HepG2 (cell line): ENCODE results near the gene TLE2. TPM values are rescaled to one million over a fixed set of nuclear protein-coding genes. Genes with fewer than 3 reads are reported as not detected.

Experiments
- ATAC-seq: fragments of 200-7000 bp; cut with Tn5 transposase; 3 replicates; pipeline ENCODE4 v1.9.1; 2020; ENCODE audit warnings: mild to moderate bottlenecking, moderate library complexity
- BruUV-seq: library from RNA; stranded (reverse); fragments of 400-500 nt; replicated peaks from 2 replicates; lab custom pipeline; 2021; lab: Mats Ljungman, UMichigan
- CTCF ChIA-PET: fragments of 300-600 bp; formaldehyde crosslinking; extraction: SDS; loops from one replicate; lab custom pipeline; 2021; ENCODE audit warnings: low total read pairs, inconsistent platforms, low intra/inter-chr PET ratio; lab: Yijun Ruan, JAX
- POLR2A ChIA-PET: fragments of 350-600 bp; sonication (Branson Sonifier 250); formaldehyde crosslinking; loops from one replicate; lab custom pipeline; 2020; ENCODE audit warnings: antibody characterized with exemption, inconsistent platforms; lab: Yijun Ruan, JAX
- DNase-seq: peaks from one replicate; pipeline ENCODE4 v3.0.0-alpha.2; 2015; ENCODE audit warnings: low spot score
- FAIRE-seq: peaks from 3 replicates; lab custom pipeline; 2011; peaks lifted over from hg19 to GRCh38; lab: Jason Lieb, UNC
- H2AFZ ChIP-seq: one replicate; pipeline ENCODE4 v1.6.1; 2011; ENCODE audit warnings: low read length, inconsistent platforms
- H3K27ac ChIP-seq: fragments of 300-600 bp; 3 replicates; pipeline ENCODE4 v1.8.0; 2011; ENCODE audit warnings: mixed run types, mild to moderate bottlenecking, mixed read lengths, low read length, inconsistent platforms; ENCODE audit not compliant: insufficient read depth; ENCODE audit errors: extremely low read length
- H3K27me3 ChIP-seq, 2 experiments: fragments of 200-600 bp in 1 of 2; 2 replicates in 1 of 2; 3 replicates in 1 of 2; pipeline versions ENCODE4 v1.6.0 to v1.8.0; 2011; ENCODE audit warnings: low read length in 2 of 2, mild to moderate bottlenecking in 2 of 2, moderate library complexity in 2 of 2, inconsistent platforms in 1 of 2; ENCODE audit not compliant: insufficient read depth in 2 of 2, control insufficient read depth in 1 of 2
- H3K36me3 ChIP-seq, 2 experiments: fragments of 200-600 bp in 1 of 2; replicated peaks in 1 of 2; 2 replicates in 1 of 2; 3 replicates in 1 of 2; pipeline versions ENCODE4 v1.5.1 to v1.8.0; 2011; ENCODE audit warnings: low read length in 2 of 2, inconsistent platforms in 1 of 2; ENCODE audit not compliant: insufficient read depth in 2 of 2, control insufficient read depth in 1 of 2
- H3K4me1 ChIP-seq: 2 replicates; pipeline ENCODE4 v1.5.1; 2012; ENCODE audit warnings: low read length, inconsistent platforms; ENCODE audit not compliant: insufficient read depth
- H3K4me2 ChIP-seq: 2 replicates; pipeline ENCODE4 v1.6.0; 2011; ENCODE audit warnings: low read depth, low read length, inconsistent platforms
- H3K4me3 ChIP-seq, 3 experiments: fragments of 200-600 bp in 1 of 3; sonication (generic), shearing (Covaris generic) in 1 of 3; replicated peaks in 1 of 3; 2 replicates each; pipeline ENCODE4 v1.5.1; 2011 to 2016; ENCODE audit warnings: low read length in 3 of 3, inconsistent platforms in 2 of 3, low read depth in 2 of 3, mild to moderate bottlenecking in 2 of 3, control low read depth in 1 of 3, mixed read lengths in 1 of 3; ENCODE audit not compliant: insufficient read depth in 1 of 3
- H3K79me2 ChIP-seq: one replicate; pipeline ENCODE4 v1.6.1; 2011; ENCODE audit warnings: low read length, inconsistent platforms; ENCODE audit not compliant: insufficient read depth
- H3K9ac ChIP-seq: 2 replicates; pipeline ENCODE4 v1.6.0; 2011; ENCODE audit warnings: mild to moderate bottlenecking, low read depth, low read length, inconsistent platforms; ENCODE audit not compliant: insufficient read depth
- H3K9me3 ChIP-seq: 2 replicates; pipeline ENCODE4 v1.5.1; 2012; ENCODE audit warnings: mild to moderate bottlenecking, low read length
- H4K20me1 ChIP-seq: 2 replicates; pipeline ENCODE4 v1.6.0; 2011; ENCODE audit warnings: inconsistent platforms, mild to moderate bottlenecking, low read length, moderate library complexity; ENCODE audit not compliant: insufficient read depth
- ELF1 ChIP-seq: sonication (generic); formaldehyde crosslinking; IDR thresholded peaks from 2 replicates; pipeline ENCODE4 v1.4.0; 2020; ENCODE audit warnings: missing genetic modification reagents
- ERF ChIP-seq: IDR thresholded peaks from 2 replicates; pipeline ENCODE4 v1.6.1; 2018; ENCODE audit warnings: missing biosample characterization, missing genetic modification reagents
- ETV5 ChIP-seq: IDR thresholded peaks from 2 replicates; pipeline ENCODE4 v1.6.1; 2018; ENCODE audit warnings: missing biosample characterization, missing genetic modification reagents, inconsistent platforms, borderline replicate concordance
- FOXA1 ChIP-seq, 2 experiments: fragments of 450-650 bp in 1 of 2; sonication (generic) in 1 of 2; formaldehyde crosslinking in 1 of 2; IDR thresholded peaks; 2 replicates each; pipeline versions ENCODE4 v1.4.0 to v1.6.1; 2016 to 2020; ENCODE audit warnings: missing genetic modification reagents in 1 of 2
- FOXA3 ChIP-seq: IDR thresholded peaks from 2 replicates; pipeline ENCODE4 v1.6.1; 2016; ENCODE audit warnings: missing genetic modification reagents, missing compliant biosample characterization
- FOXO1 ChIP-seq: sonication (generic); formaldehyde crosslinking; IDR thresholded peaks from 2 replicates; pipeline ENCODE4 v1.4.0; 2020; ENCODE audit warnings: missing genetic modification reagents
- GABPA ChIP-seq, 2 experiments: IDR thresholded peaks; 2 replicates each; pipeline ENCODE4 v1.6.1; 2011 to 2016; ENCODE audit warnings: low read depth in 2 of 2, low read length in 1 of 2, missing biosample characterization in 1 of 2, missing genetic modification characterization in 1 of 2
- KDM5B ChIP-seq: sonication (generic); formaldehyde crosslinking; IDR thresholded peaks from 2 replicates; pipeline ENCODE4 v1.4.0; 2020; ENCODE audit warnings: missing genetic modification reagents, mild to moderate bottlenecking, borderline replicate concordance
- NR1H2 ChIP-seq: sonication (generic); formaldehyde crosslinking; IDR thresholded peaks from 2 replicates; pipeline ENCODE4 v1.8.1; 2022; ENCODE audit warnings: low read depth, missing genetic modification reagents, borderline replicate concordance
- NRL ChIP-seq: sonication (generic); formaldehyde crosslinking; IDR thresholded peaks from 2 replicates; pipeline ENCODE4 v1.5.0; 2020; ENCODE audit warnings: missing genetic modification reagents, mild to moderate bottlenecking, moderate library complexity, borderline replicate concordance
- PAXIP1 ChIP-seq: sonication (generic); formaldehyde crosslinking; conservative IDR thresholded peaks from 2 replicates; pipeline ENCODE4 v1.4.0; 2020; ENCODE audit warnings: mild to moderate bottlenecking, missing genetic modification reagents, moderate library complexity
- RFX1 ChIP-seq: fragments of 450-650 bp; IDR thresholded peaks from 2 replicates; pipeline ENCODE4 v1.6.1; 2017
- RFX3 ChIP-seq: IDR thresholded peaks from 2 replicates; pipeline ENCODE4 v1.6.1; 2016; ENCODE audit warnings: missing biosample characterization, missing genetic modification reagents
- SAP130 ChIP-seq: IDR thresholded peaks from 2 replicates; pipeline ENCODE4 v1.6.1; 2016; ENCODE audit warnings: low read depth
- SMYD3 ChIP-seq: sonication (generic); formaldehyde crosslinking; IDR thresholded peaks from 2 replicates; pipeline ENCODE4 v1.8.1; 2023; ENCODE audit warnings: mild to moderate bottlenecking, missing genetic modification reagents
- SPEN ChIP-seq: sonication (generic); formaldehyde crosslinking; IDR thresholded peaks from 2 replicates; pipeline ENCODE4 v1.5.1; 2020; ENCODE audit warnings: low read depth, mild to moderate bottlenecking, missing genetic modification reagents
- TBX2 ChIP-seq: sonication (generic); formaldehyde crosslinking; IDR thresholded peaks from 2 replicates; pipeline ENCODE4 v1.5.0; 2020; ENCODE audit warnings: missing genetic modification reagents, mild to moderate bottlenecking, borderline replicate concordance
- ZBTB20 ChIP-seq: sonication (generic); formaldehyde crosslinking; IDR thresholded peaks from 2 replicates; pipeline ENCODE4 v1.8.1; 2023; ENCODE audit warnings: missing genetic modification reagents, low read depth, mild to moderate bottlenecking, borderline replicate concordance
- ZFP36L2 ChIP-seq: sonication (generic); formaldehyde crosslinking; IDR thresholded peaks from 2 replicates; pipeline ENCODE4 v1.4.0; 2020; ENCODE audit warnings: missing genetic modification reagents
- WGBS: methylation state at CpG from one replicate; pipeline ENCODE4 v1.1.6; 2017; ENCODE audit warnings: low lambda C conversion rate; 5-methylcytosine and 5-hydroxymethylcytosine counted together
- in situ Hi-C: cut with HindIII; loops from 2 replicates; pipeline ENCODE4 v1.10.0; 2017; ENCODE audit warnings: low pct_unique_long_range_greater_than_20kb; ENCODE audit not compliant: extremely low pct_ligation_motif_present
- intact Hi-C: fragments of 100-400 bp; cut with micrococcal nuclease; formaldehyde crosslinking; loops from one replicate; pipeline ENCODE4 v1.10.0; 2022; ENCODE audit not compliant: unreplicated experiment
- polyA plus RNA-seq, 8 experiments: library from polyadenylated mRNA; depleted of rRNA in 3 of 8; stranded (reverse) in 7 of 8; unstranded in 1 of 8; fragments of >200 nt; fragmentation: Illumina TruSeq in 4 of 8; extraction: Trizol in 4 of 8; gene quantifications; 2 replicates each; pipeline versions ENCODE4 v1.2.1 to v1.2.3, GENCODE V29; 2011 to 2016; ENCODE audit warnings: low read depth in 4 of 8, missing spikeins in 1 of 8, mixed read lengths in 1 of 8; ENCODE audit not compliant: insufficient read depth in 1 of 8
- total RNA-seq, 5 experiments: library from RNA; depleted of rRNA; stranded (reverse); fragments of >200 nt; fragmentation: Illumina TruSeq; extraction: Trizol; gene quantifications; 2 replicates each; pipeline ENCODE4 v1.2.3, GENCODE V29; 2016; ENCODE audit warnings: low read depth in 1 of 5
- TF ChIP-seq, protein P1 (sequence below): sonication (generic); formaldehyde crosslinking; IDR thresholded peaks from 2 replicates; pipeline ENCODE4 v1.4.0; 2020; ENCODE audit warnings: missing genetic modification reagents

TLE2 gene
- total and polyA plus RNA-seq, 2 of the 13 experiments (the other 11 are each of a cell fraction or from before 2014, with no cell fraction given): 0.07 to 0.81 TPM

DNA sequence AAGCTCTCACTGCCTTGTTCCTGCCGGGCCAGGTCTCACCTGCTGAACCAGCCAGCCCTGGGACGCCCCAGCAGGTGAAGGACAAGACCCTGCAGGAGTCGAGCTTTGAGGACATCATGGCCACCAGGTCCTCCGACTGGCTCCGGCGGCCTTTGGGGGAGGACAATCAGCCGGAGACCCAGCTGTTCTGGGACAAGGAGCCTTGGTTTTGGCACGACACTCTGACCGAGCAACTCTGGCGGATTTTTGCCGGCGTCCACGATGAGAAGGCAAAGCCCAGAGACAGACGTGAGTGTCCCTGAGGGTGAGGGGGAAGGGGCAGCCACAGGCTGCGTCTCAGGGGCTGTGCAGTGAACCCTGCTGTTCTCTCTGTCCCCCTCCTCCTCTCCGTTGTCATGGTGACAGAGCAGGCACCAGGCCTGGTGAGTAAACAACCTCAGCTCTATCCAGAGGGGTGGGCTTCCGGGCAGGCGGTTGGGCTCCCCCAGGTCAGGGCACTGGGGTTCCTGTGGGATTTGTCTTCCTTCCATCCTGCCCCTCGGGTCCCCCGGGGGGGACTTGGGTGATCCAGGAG is 42.0 kb downstream of the TLE2 start:
- H3K4me2 ChIP-seq: peak overlapping the region; percentile 31; the same call in 1 of the 2 replicates
- H3K27me3 ChIP-seq: peaks cover 1 to 51% of the 10 kb centered on the region in 2 experiments; a peak in 4 of 5 replicates
- CTCF ChIA-PET: no interaction called here
- ATAC-seq (peak; percentile 34), FAIRE-seq (no peak), DNase-seq (no peak)
- in situ Hi-C loops: no loop called here
- no peaks in the 10 kb centered on the region for H3K9me3 ChIP-seq
- POLR2A ChIA-PET: no interaction called here
- H3K4me1 ChIP-seq: peaks cover 42% of the 10 kb centered on the region
- no CpG with 5 or more reads among the region's 20 CpGs for WGBS
- H4K20me1 ChIP-seq: no peaks in the 10 kb centered on the region
- H3K4me3 ChIP-seq: peak overlapping the region in 1 of 3 experiments; percentile 31; a peak in 1 of 6 replicates
- H3K9ac ChIP-seq: no peak overlapping the region
- H3K36me3 ChIP-seq: no peaks in the 10 kb centered on the region
- no peaks in the 10 kb centered on the region for H3K79me2 ChIP-seq
- intact Hi-C loops: no loop called here
- no TSS peak for BruUV-seq
- no peak overlapping the region for H3K27ac ChIP-seq
- no peak overlapping the region for H2AFZ ChIP-seq
- 0 out of 2 replicates have a peak, but pooled peaks have one; percentile 16 for TF ChIP-seq ELF1 (CRISPR knock-in tag)
- no peak for TF ChIP-seq TBX2 (CRISPR knock-in tag)
- TF ChIP-seq RFX3 (CRISPR knock-in tag): peak; percentile 69
- TF ChIP-seq NR1H2: no peak
- peak; percentile 10; the same call in 1 of the 2 replicates for TF ChIP-seq SAP130 (CRISPR knock-in tag)
- TF ChIP-seq NRL: no peak
- peak; percentile 48; the same call in 1 of the 2 replicates for TF ChIP-seq FOXO1 (CRISPR knock-in tag)
- TF ChIP-seq ERF: 0 out of 2 replicates have a peak, but pooled peaks have one; percentile 31
- TF ChIP-seq ZBTB20 (CRISPR knock-in tag): no peak
- TF ChIP-seq PAXIP1 (CRISPR knock-in tag): peak; percentile 30; the same call in 1 of the 2 replicates
- no peak for TF ChIP-seq FOXA1 (IDR thresholded peaks at IDR 0.05)
- TF ChIP-seq FOXA1 (CRISPR knock-in tag; IDR thresholded peaks at IDR 0.05): 0 out of 2 replicates have a peak, but pooled peaks have one; percentile 8
- 0 out of 2 replicates have a peak, but pooled peaks have one; percentile 22 for TF ChIP-seq KDM5B (CRISPR knock-in tag)
- TF ChIP-seq, protein P1, sequence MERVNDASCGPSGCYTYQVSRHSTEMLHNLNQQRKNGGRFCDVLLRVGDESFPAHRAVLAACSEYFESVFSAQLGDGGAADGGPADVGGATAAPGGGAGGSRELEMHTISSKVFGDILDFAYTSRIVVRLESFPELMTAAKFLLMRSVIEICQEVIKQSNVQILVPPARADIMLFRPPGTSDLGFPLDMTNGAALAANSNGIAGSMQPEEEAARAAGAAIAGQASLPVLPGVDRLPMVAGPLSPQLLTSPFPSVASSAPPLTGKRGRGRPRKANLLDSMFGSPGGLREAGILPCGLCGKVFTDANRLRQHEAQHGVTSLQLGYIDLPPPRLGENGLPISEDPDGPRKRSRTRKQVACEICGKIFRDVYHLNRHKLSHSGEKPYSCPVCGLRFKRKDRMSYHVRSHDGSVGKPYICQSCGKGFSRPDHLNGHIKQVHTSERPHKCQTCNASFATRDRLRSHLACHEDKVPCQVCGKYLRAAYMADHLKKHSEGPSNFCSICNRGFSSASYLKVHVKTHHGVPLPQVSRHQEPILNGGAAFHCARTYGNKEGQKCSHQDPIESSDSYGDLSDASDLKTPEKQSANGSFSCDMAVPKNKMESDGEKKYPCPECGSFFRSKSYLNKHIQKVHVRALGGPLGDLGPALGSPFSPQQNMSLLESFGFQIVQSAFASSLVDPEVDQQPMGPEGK (CRISPR knock-in tag): peak; percentile 75
- no peak for TF ChIP-seq ZFP36L2 (CRISPR knock-in tag)
- no peak for TF ChIP-seq GABPA (IDR thresholded peaks at IDR 0.05; ENCODE audit: low read depth, low read length)
- 0 out of 2 replicates have a peak, but pooled peaks have one; percentile 35 for TF ChIP-seq GABPA (CRISPR knock-in tag; IDR thresholded peaks at IDR 0.05; ENCODE audit: low read depth)
- TF ChIP-seq FOXA3 (CRISPR knock-in tag): peak; percentile 45; the same call in 1 of the 2 replicates
- TF ChIP-seq RFX1: peak; percentile 61
- TF ChIP-seq SMYD3 (CRISPR knock-in tag): no peak
- 0 out of 2 replicates have a peak, but pooled peaks have one; percentile 25 for TF ChIP-seq SPEN (CRISPR knock-in tag)
- TF ChIP-seq ETV5 (CRISPR knock-in tag): peak; percentile 42; the same call in 1 of the 2 replicates
